OCI-LY3 (cell line): ENCODE measurements around the gene PXK.

ENCODE experiments used
- H2AFZ ChIP-seq: fragments of 200-600, 300-600 bp; shearing (Covaris generic); 2 replicates; pipeline ENCODE4 v1.6.0; 2014; ENCODE audit warnings: antibody characterized with exemption, low read depth, low read length
- H3K27ac ChIP-seq: fragments of 200-600, 300-600 bp; sonication (generic); 2 replicates; pipeline ENCODE4 v1.5.1; 2014; ENCODE audit warnings: mild to moderate bottlenecking, low read length, moderate library complexity, mixed read lengths
- H3K27me3 ChIP-seq: fragments of 200-600, 300-600 bp; sonication (generic); 2 replicates; pipeline ENCODE4 v1.6.1; 2014; ENCODE audit warnings: low read depth, low read length, mixed read lengths
- H3K36me3 ChIP-seq: fragments of 200-600, 300-600 bp; sonication (generic); replicated peaks from 2 replicates; pipeline ENCODE3; 2014; ENCODE audit warnings: low read depth, low read length, mixed read lengths
- H3K4me1 ChIP-seq: fragments of 300-600, 200-600 bp; sonication (generic); 2 replicates; pipeline ENCODE4 v1.6.1; 2014; ENCODE audit warnings: low read length, mixed read lengths
- H3K4me2 ChIP-seq: fragments of 200-600, 300-600 bp; sonication (generic); 2 replicates; pipeline ENCODE4 v1.6.1; 2014; ENCODE audit warnings: low read length, mixed read lengths
- H3K4me3 ChIP-seq: fragments of 300-600, 200-600 bp; sonication (generic); 2 replicates; pipeline ENCODE4 v1.5.1; 2014; ENCODE audit warnings: antibody characterized with exemption, mild to moderate bottlenecking, low read length, moderate library complexity
- H3K79me2 ChIP-seq: fragments of 300-600, 200-600 bp; shearing (Covaris generic); 2 replicates; pipeline ENCODE4 v1.6.1; 2014; ENCODE audit warnings: mild to moderate bottlenecking, low read length, mixed read lengths
- H3K9ac ChIP-seq: fragments of 300-600, 200-600 bp; shearing (Covaris generic); 2 replicates; pipeline ENCODE4 v1.6.0; 2014; ENCODE audit warnings: mild to moderate bottlenecking, low read length, moderate library complexity
- H3K9me3 ChIP-seq: fragments of 200-600, 300-600 bp; shearing (Covaris generic); 2 replicates; pipeline ENCODE4 v1.6.1; 2014; ENCODE audit warnings: low read length, mixed read lengths; ENCODE audit not compliant: insufficient read depth
- H4K20me1 ChIP-seq: fragments of 200-600, 300-600 bp; sonication (generic); 2 replicates; pipeline ENCODE4 v1.6.1; 2016; ENCODE audit warnings: low read length, mixed read lengths; ENCODE audit not compliant: insufficient read depth
- EZH2phosphoT487 ChIP-seq: fragments of 200-600 bp; shearing (Covaris generic); IDR thresholded peaks from 2 replicates; pipeline ENCODE4 v1.6.1; 2018; ENCODE audit warnings: antibody characterized with exemption, mixed run types, low read depth
- TF ChIP-seq, protein P1 (sequence below): fragments of 200-600, 300-600 bp; sonication (generic); IDR thresholded peaks from 2 replicates; pipeline ENCODE4 v1.5.1; 2014; ENCODE audit warnings: antibody characterized with exemption, low read length, low read depth

The PXK gene

DNA sequence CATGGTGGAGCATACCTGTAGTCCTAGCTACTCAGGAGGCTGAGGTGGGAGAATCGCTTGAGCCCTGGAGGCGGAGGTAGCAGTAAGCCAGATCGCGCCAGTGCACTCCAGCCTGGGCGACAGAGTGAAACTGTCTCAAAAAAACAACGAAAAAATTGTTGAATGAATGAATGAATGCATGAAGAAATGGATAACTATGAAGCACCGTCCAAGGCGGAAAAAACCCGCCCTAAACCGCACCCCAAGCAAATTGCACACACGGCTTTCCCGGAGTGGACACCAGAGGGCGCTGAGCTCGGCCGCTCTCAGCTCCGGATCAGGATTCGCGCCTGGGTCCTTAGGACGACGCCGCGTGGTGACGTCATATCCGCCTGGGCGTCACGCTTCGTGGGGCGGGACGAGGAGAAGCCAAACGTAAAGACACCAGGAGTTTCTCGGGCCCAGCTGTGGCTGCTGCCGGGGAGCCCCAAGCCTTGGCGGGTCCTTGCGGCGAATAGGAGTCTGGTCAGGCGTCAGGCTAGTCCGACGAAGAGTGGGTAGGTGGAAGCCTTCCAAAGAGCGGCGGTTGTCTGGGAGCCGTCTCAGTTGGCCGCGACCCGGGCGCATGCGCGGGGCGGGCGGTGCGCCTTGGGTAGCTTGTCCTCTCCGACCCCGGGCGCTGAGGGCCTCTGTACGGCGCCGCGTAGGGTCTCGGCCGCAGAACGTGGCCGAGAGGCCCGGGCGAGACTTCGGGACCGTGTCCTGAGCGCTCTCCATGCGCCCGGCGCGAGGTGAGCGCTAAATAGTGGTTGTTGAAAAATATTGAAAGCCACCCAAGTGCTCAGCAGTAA, 26.6 kb upstream of the PXK start, which contains the start of the genes HTD2 and RPP14:
HTD2 (plus strand) TSS at position 639 of the 830 bp plus-strand sequence. CDS start 11,094 bp downstream, outside the sequence.
RPP14 (plus strand) TSS at position 364 of the 830 bp plus-strand sequence. CDS start 4,085 bp downstream, outside the sequence.
- peak within 1 kb of the TSS; percentile 83 for H3K27ac ChIP-seq
- peak within 1 kb of the TSS; percentile 87 for H2AFZ ChIP-seq
- peaks cover 48% of the 10 kb centered on the region for H3K79me2 ChIP-seq
- H4K20me1 ChIP-seq = peaks cover 20% of the 10 kb centered on the region
- H3K4me2 ChIP-seq = peak within 1 kb of the TSS; percentile 85
- peak within 1 kb of the TSS; percentile 91 for H3K4me3 ChIP-seq
- H3K27me3 ChIP-seq = peaks cover 11% of the 10 kb centered on the region; the same call in 1 of the 2 replicates
- peaks cover 10% of the 10 kb centered on the region for H3K4me1 ChIP-seq
- H3K9ac ChIP-seq = peak within 1 kb of the TSS; percentile 95
- no peaks in the 10 kb centered on the region; the same call in 1 of the 2 replicates for H3K9me3 ChIP-seq
- peaks cover 24% of the 10 kb centered on the region for H3K36me3 ChIP-seq
- TF ChIP-seq, protein P1, sequence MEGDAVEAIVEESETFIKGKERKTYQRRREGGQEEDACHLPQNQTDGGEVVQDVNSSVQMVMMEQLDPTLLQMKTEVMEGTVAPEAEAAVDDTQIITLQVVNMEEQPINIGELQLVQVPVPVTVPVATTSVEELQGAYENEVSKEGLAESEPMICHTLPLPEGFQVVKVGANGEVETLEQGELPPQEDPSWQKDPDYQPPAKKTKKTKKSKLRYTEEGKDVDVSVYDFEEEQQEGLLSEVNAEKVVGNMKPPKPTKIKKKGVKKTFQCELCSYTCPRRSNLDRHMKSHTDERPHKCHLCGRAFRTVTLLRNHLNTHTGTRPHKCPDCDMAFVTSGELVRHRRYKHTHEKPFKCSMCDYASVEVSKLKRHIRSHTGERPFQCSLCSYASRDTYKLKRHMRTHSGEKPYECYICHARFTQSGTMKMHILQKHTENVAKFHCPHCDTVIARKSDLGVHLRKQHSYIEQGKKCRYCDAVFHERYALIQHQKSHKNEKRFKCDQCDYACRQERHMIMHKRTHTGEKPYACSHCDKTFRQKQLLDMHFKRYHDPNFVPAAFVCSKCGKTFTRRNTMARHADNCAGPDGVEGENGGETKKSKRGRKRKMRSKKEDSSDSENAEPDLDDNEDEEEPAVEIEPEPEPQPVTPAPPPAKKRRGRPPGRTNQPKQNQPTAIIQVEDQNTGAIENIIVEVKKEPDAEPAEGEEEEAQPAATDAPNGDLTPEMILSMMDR = peak; percentile 90
- no peak for TF ChIP-seq EZH2phosphoT487

DNA sequence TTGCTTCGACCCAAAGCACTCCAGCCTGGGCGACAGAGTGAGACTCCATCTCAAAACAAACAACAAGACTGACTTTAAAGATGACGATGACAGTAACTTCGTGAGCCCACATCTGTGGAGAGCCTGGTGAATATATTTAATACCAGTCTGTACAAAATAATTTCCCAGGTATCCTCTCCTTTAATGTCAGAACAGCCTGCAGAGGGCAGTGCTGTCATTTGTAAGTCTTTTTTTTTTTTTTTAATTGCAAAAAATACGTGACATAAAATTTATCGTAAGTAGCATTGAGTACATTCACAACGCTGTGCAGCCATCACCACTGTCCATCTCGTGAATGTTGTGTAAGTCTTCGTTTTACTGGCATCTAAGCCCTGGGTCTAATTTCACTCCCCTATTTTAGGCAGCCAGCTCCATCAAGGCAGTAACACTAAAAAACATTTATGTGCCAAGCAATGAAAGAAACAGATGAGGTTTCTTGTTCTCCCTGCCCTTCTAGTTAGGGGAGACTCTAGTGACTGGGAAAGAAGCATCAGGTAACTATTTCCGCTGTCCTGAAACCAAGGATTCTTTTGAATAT, 25.0 kb upstream of the PXK start:
- Histone ChIP-seq H3K9me3 (no peaks in the 10 kb centered on the region), H3K4me3 (peak overlapping the region; percentile 91), H3K4me1 (peaks cover 10% of the 10 kb centered on the region), H2AFZ (no peak overlapping the region), H3K4me2 (peak overlapping the region; percentile 85), H3K9ac (peak overlapping the region; percentile 95), H3K79me2 (peaks cover 50% of the 10 kb centered on the region), H3K27me3 (no peaks in the 10 kb centered on the region), H3K27ac (peak overlapping the region; percentile 83; the same call in 1 of the 2 replicates), H4K20me1 (peaks cover 20% of the 10 kb centered on the region), H3K36me3 (peaks cover 34% of the 10 kb centered on the region)
- TF ChIP-seq, protein P1 = peak; percentile 74
- TF ChIP-seq EZH2phosphoT487 = no peak

DNA sequence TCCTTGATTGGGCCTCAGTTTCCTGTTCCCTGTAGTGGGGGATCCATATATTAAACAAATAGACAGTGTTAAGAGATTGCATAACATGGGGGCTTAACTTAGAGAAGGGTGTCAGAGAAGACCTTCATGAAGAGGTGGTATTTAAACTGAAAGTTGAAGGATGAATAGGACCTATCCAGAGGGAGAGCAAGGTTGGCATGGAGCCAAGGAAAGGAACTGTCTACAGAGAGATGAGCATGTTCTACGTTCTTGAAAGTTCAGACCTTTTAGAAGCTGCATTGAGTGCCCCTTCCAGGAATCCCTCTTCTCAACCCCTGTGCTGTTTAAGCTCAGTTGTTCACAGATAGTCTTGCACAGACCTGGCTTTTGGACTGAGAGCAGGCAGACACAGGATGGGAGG, 24.0 kb upstream of the PXK start:
- no peak overlapping the region for H3K4me2 ChIP-seq
- H3K9ac ChIP-seq = no peak overlapping the region
- H3K36me3 ChIP-seq = peaks cover 41% of the 10 kb centered on the region
- H3K27me3 ChIP-seq = no peaks in the 10 kb centered on the region
- no peak for TF ChIP-seq EZH2phosphoT487
- TF ChIP-seq, protein P1 = no peak
- no peaks in the 10 kb centered on the region for H3K9me3 ChIP-seq
- peaks cover 54% of the 10 kb centered on the region for H3K79me2 ChIP-seq
- H2AFZ ChIP-seq = no peak overlapping the region
- H3K27ac ChIP-seq = no peak overlapping the region
- peaks cover 20% of the 10 kb centered on the region for H4K20me1 ChIP-seq
- H3K4me3 ChIP-seq = no peak overlapping the region
- H3K4me1 ChIP-seq = peaks cover 10% of the 10 kb centered on the region

DNA sequence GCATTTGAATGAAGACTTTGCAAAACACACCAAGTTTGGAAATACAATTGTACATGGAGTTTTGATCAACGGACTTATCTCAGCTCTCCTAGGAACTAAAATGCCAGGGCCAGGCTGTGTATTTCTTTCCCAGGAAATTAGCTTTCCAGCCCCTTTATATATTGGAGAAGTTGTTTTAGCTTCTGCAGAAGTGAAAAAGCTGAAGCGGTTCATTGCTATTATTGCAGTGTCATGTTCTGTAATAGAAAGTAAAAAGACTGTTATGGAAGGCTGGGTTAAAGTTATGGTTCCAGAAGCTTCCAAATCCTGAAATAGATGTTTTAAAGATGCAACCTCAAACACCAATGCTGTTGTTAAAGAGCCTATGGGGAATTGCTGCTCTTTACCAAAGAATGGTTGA, 14.9 kb upstream of the PXK start:
- Histone ChIP-seq H3K4me2 (no peak overlapping the region), H4K20me1 (0 out of 2 replicates have a peak, but pooled peaks cover 3% of the 10 kb centered on the region), H3K36me3 (peaks cover 52% of the 10 kb centered on the region), H3K79me2 (peaks cover 7% of the 10 kb centered on the region), H3K4me1 (no peaks in the 10 kb centered on the region), H3K9me3 (no peaks in the 10 kb centered on the region), H2AFZ (no peak overlapping the region), H3K27me3 (no peaks in the 10 kb centered on the region), H3K4me3 (no peak overlapping the region), H3K9ac (no peak overlapping the region), H3K27ac (no peak overlapping the region)
- TF ChIP-seq, protein P1 = no peak
